Central memory CD4-positive, alpha-beta T cell (primary cell): Measurements from ENCODE around the gene PEX13.
"Not testable (repeated sequence)": the region's sequence is repeated elsewhere in the genome, so short reads cannot be mapped to it uniquely, and the experiment has no call there.

ENCODE experiments used
- DNase-seq: peaks from one replicate; pipeline ENCODE4 v3.0.0; 2022
- total RNA-seq, 3 experiments: gene quantifications; one replicate each; lab custom pipeline; 2026; lab: John Stamatoyannopoulos, UW

Gene PEX13
- total RNA-seq: 26.2 to 55.5 (median 39.7) reads per million in 3 experiments

- DNase-seq: peak; percentile 65
Measured at GRCh38 chr2:61017556-61018317, at the start of gene PEX13, which contains the start of gene PUS10. PEX13 (plus strand) TSS chr2:61017720; CDS start chr2:61017760, 40 bp downstream. PUS10 (minus strand) TSS chr2:61018255; CDS start chr2:61011890, 6,365 bp downstream.

GRCh38 chr2:60972889-60973656 lies 44.4 kb upstream of the PEX13 start:
- no peak for DNase-seq

GRCh38 chr2:60973705-60974104 lies 43.8 kb upstream of the PEX13 start:
- DNase-seq: no peak

GRCh38 chr2:60974652-60975051 lies 42.9 kb upstream of the PEX13 start:
- no peak for DNase-seq

GRCh38 chr2:60976256-60976850 lies 41.2 kb upstream of the PEX13 start:
- no peak for DNase-seq

GRCh38 chr2:60976875-60977561 lies 40.5 kb upstream of the PEX13 start:
- DNase-seq: no peak

- DNase-seq: no peak
Measured at GRCh38 chr2:60977562-60977895, 40.0 kb upstream of the PEX13 start.

- no peak for DNase-seq
Measured at GRCh38 chr2:60979231-60979630, 38.3 kb upstream of the PEX13 start.

GRCh38 chr2:60980071-60980815 lies 37.3 kb upstream of the PEX13 start:
- no peak for DNase-seq

- not testable (repeated sequence) for DNase-seq
Measured at GRCh38 chr2:60982066-60982465, 35.5 kb upstream of the PEX13 start.

- DNase-seq: no peak
Measured at GRCh38 chr2:60984720-60985119, 32.8 kb upstream of the PEX13 start.

- no peak for DNase-seq
Measured at GRCh38 chr2:60987041-60987440, 30.5 kb upstream of the PEX13 start.

GRCh38 chr2:60987656-60988055 lies 29.9 kb upstream of the PEX13 start:
- not testable (repeated sequence) for DNase-seq

- DNase-seq: no peak
Measured at GRCh38 chr2:60989259-60989658, 28.3 kb upstream of the PEX13 start.

GRCh38 chr2:60991644-60992043 lies 25.9 kb upstream of the PEX13 start:
- no peak for DNase-seq

GRCh38 chr2:60992985-60993392 lies 24.5 kb upstream of the PEX13 start:
- peak; percentile 39 for DNase-seq

- DNase-seq: no peak
Measured at GRCh38 chr2:60994131-60994530, 23.4 kb upstream of the PEX13 start.

GRCh38 chr2:60998628-60999545 lies 18.6 kb upstream of the PEX13 start:
- DNase-seq: peak; percentile 44

GRCh38 chr2:61005736-61006135 lies 11.8 kb upstream of the PEX13 start:
- DNase-seq: no peak

GRCh38 chr2:61006486-61007105 lies 10.9 kb upstream of the PEX13 start:
- DNase-seq: no peak

GRCh38 chr2:61009355-61009754 lies 8.2 kb upstream of the PEX13 start:
- DNase-seq: no peak
